WTC11 (cell line): ENCODE data around the gene FLOT2. TPM values are rescaled to one million over a fixed set of nuclear protein-coding genes. Genes with fewer than 3 reads are reported as not detected.

Experiments
- ATAC-seq: fragments of 200-7000 bp; cut with Tn5 transposase; 2 replicates; pipeline ENCODE4 v1.10.0; 2021; ENCODE audit warnings: mild to moderate bottlenecking, moderate library complexity
- CTCF ChIA-PET: fragments of 300-600 bp; sonication (Branson Sonifier 250); formaldehyde crosslinking; loops from one replicate; lab custom pipeline; 2021; ENCODE audit warnings: antibody characterized with exemption; lab: Charles Lee
- POLR2A ChIA-PET: fragments of 350-600 bp; sonication (Branson Sonifier 250); formaldehyde crosslinking; loops from one replicate; lab custom pipeline; 2021; ENCODE audit warnings: antibody characterized with exemption; lab: Charles Lee
- DNase-seq: peaks from one replicate; pipeline ENCODE4 v3.0.0; 2021; ENCODE audit warnings: low spot score
- H3K27ac Mint-ChIP-seq: 2 replicates; pipeline ENCODE4 v1.8.0; 2021; ENCODE audit warnings: mixed read lengths
- H3K27me3 Mint-ChIP-seq: 2 replicates; pipeline ENCODE4 v1.8.0; 2021; ENCODE audit warnings: low read depth, mild to moderate bottlenecking, moderate library complexity, mixed read lengths
- H3K36me3 Mint-ChIP-seq: 2 replicates; pipeline ENCODE4 v1.8.0; 2021; ENCODE audit warnings: mixed read lengths
- H3K4me1 Mint-ChIP-seq: 2 replicates; pipeline ENCODE4 v1.8.0; 2022; ENCODE audit warnings: mixed read lengths
- H3K4me3 Mint-ChIP-seq: 2 replicates; pipeline ENCODE4 v1.8.0; 2021; ENCODE audit warnings: mild to moderate bottlenecking, moderate library complexity, mixed read lengths
- H3K9me3 Mint-ChIP-seq: 2 replicates; pipeline ENCODE4 v1.8.0; 2021; ENCODE audit warnings: mixed read lengths
- AFF4 ChIP-seq: sonication (generic); formaldehyde crosslinking; IDR thresholded peaks from 2 replicates; pipeline ENCODE4 v1.8.1; 2023; ENCODE audit warnings: mild to moderate bottlenecking, missing genetic modification reagents, borderline replicate concordance
- AR ChIP-seq: fragments of 250-450 bp; sonication (Bioruptor Pico); IDR thresholded peaks from 2 replicates; pipeline ENCODE4 v1.9.0; 2021; ENCODE audit warnings: mild to moderate bottlenecking
- ATF1 ChIP-seq: sonication (generic); formaldehyde crosslinking; IDR thresholded peaks from 2 replicates; pipeline ENCODE4 v1.8.1; 2023; ENCODE audit warnings: mild to moderate bottlenecking, moderate library complexity, missing genetic modification reagents
- ATF6 ChIP-seq: sonication (generic); formaldehyde crosslinking; IDR thresholded peaks from 2 replicates; pipeline ENCODE4 v1.8.1; 2023; ENCODE audit warnings: mild to moderate bottlenecking, missing genetic modification reagents
- CREM ChIP-seq: sonication (generic); formaldehyde crosslinking; IDR thresholded peaks from 2 replicates; pipeline ENCODE4 v1.8.1; 2022; ENCODE audit warnings: mild to moderate bottlenecking, missing genetic modification reagents, moderate library complexity
- E2F4 ChIP-seq: sonication (generic); formaldehyde crosslinking; IDR thresholded peaks from 2 replicates; pipeline ENCODE4 v1.8.1; 2022; ENCODE audit warnings: low read depth, mild to moderate bottlenecking, moderate library complexity, missing genetic modification reagents, borderline replicate concordance
- ERG ChIP-seq: fragments of 250-450 bp; sonication (Bioruptor Pico); IDR thresholded peaks from 2 replicates; pipeline ENCODE4 v1.8.0; 2021; ENCODE audit warnings: mild to moderate bottlenecking
- FOXK1 ChIP-seq: sonication (generic); formaldehyde crosslinking; IDR thresholded peaks from 2 replicates; pipeline ENCODE4 v1.8.0; 2022; ENCODE audit warnings: mild to moderate bottlenecking, moderate library complexity, missing genetic modification reagents
- FOXP4 ChIP-seq: sonication (generic); formaldehyde crosslinking; IDR thresholded peaks from 2 replicates; pipeline ENCODE4 v1.8.0; 2022; ENCODE audit warnings: mild to moderate bottlenecking, missing genetic modification reagents
- GTF2I ChIP-seq: fragments of 250-450 bp; sonication (Bioruptor Pico); conservative IDR thresholded peaks from 2 replicates; pipeline ENCODE4 v1.4.0; 2021; ENCODE audit warnings: mild to moderate bottlenecking
- HMGA2 ChIP-seq: fragments of 250-450 bp; sonication (Bioruptor Pico); IDR thresholded peaks from 2 replicates; pipeline ENCODE4 v1.4.0; 2021; ENCODE audit warnings: mild to moderate bottlenecking, moderate library complexity
- MAX ChIP-seq: sonication (generic); formaldehyde crosslinking; IDR thresholded peaks from 2 replicates; pipeline ENCODE4 v1.8.0; 2022; ENCODE audit warnings: mild to moderate bottlenecking, missing genetic modification reagents
- MLX ChIP-seq: sonication (generic); formaldehyde crosslinking; IDR thresholded peaks from 2 replicates; pipeline ENCODE4 v1.8.1; 2023; ENCODE audit warnings: mild to moderate bottlenecking, missing genetic modification reagents, moderate library complexity
- OVOL2 ChIP-seq: fragments of 250-450 bp; sonication (Bioruptor Pico); IDR thresholded peaks from 2 replicates; pipeline ENCODE4 v1.9.0; 2021; ENCODE audit warnings: mild to moderate bottlenecking, borderline replicate concordance
- SP1 ChIP-seq: sonication (generic); formaldehyde crosslinking; conservative IDR thresholded peaks from 2 replicates; pipeline ENCODE4 v1.8.1; 2022; ENCODE audit warnings: missing genetic modification reagents
- TCF7 ChIP-seq: sonication (generic); formaldehyde crosslinking; IDR thresholded peaks from 2 replicates; pipeline ENCODE4 v1.8.0; 2022; ENCODE audit warnings: mild to moderate bottlenecking, low read depth, missing genetic modification reagents, moderate library complexity
- TEAD4 ChIP-seq: sonication (generic); formaldehyde crosslinking; IDR thresholded peaks from 2 replicates; pipeline ENCODE4 v1.8.0; 2022; ENCODE audit warnings: mild to moderate bottlenecking, missing genetic modification reagents
- ZNF121 ChIP-seq: sonication (generic); formaldehyde crosslinking; IDR thresholded peaks from 2 replicates; pipeline ENCODE4 v1.8.0; 2023; ENCODE audit warnings: missing genetic modification reagents
- ZNF263 ChIP-seq: sonication (generic); formaldehyde crosslinking; IDR thresholded peaks from 2 replicates; pipeline ENCODE4 v1.8.1; 2022; ENCODE audit warnings: low read depth, mild to moderate bottlenecking, moderate library complexity, missing genetic modification reagents
- ZNF317 ChIP-seq: sonication (generic); formaldehyde crosslinking; IDR thresholded peaks from 2 replicates; pipeline ENCODE4 v1.8.1; 2023; ENCODE audit warnings: low read depth, mild to moderate bottlenecking, moderate library complexity, missing genetic modification reagents, borderline replicate concordance
- ZSCAN18 ChIP-seq: fragments of 250-450 bp; sonication (Bioruptor Pico); IDR thresholded peaks from 2 replicates; pipeline ENCODE4 v2.1.2; 2022; ENCODE audit warnings: mild to moderate bottlenecking, moderate library complexity
- total RNA-seq: library from RNA; stranded (reverse); gene quantifications from 3 replicates; pipeline ENCODE4 v1.2.3, GENCODE V29; 2021

Gene FLOT2
- total RNA-seq, 1 experiment from 2014 or later = 139 TPM

- no peak for TF ChIP-seq ATF6 (CRISPR knock-in tag)
- no peak for TF ChIP-seq ATF1
- no peak for TF ChIP-seq HMGA2 (CRISPR knock-in tag)
- no peak for TF ChIP-seq ZNF317 (CRISPR knock-in tag)
Observed at GRCh38 chr17:28863953-28864352, 33.6 kb downstream of the FLOT2 start (continued).

GRCh38 chr17:28862561-28862960, 35.0 kb downstream of the FLOT2 start:
- DNase-seq = no peak
- no peaks in the 10 kb centered on the region for H3K9me3 Mint-ChIP-seq
- H3K36me3 Mint-ChIP-seq = peaks cover 24% of the 10 kb centered on the region
- peaks cover under 1% of the 10 kb centered on the region; the same call in 1 of the 2 replicates for H3K27me3 Mint-ChIP-seq
- CTCF ChIA-PET = interaction anchor here (1.3 to 7.0 kb wide), 5 partner anchors 14 to 135 kb away, joined by 3 to 41 read pairs (median 12); no protein-coding TSS in a partner anchor
- POLR2A ChIA-PET = interaction anchor here (2.2 kb wide), 1 partner anchor 136 kb away, joined by 12 read pairs; the partner anchor contains the start of gene TLCD1
- peaks cover 17% of the 10 kb centered on the region for H3K4me1 Mint-ChIP-seq
- TF ChIP-seq SP1 (CRISPR knock-in tag) = no peak
- TF ChIP-seq FOXK1 (CRISPR knock-in tag) = no peak
- no peak for TF ChIP-seq TCF7
- TF ChIP-seq ZNF121 (CRISPR knock-in tag) = no peak
- no peak for TF ChIP-seq MAX (CRISPR knock-in tag)
- no peak for TF ChIP-seq FOXP4 (CRISPR knock-in tag)
- TF ChIP-seq GTF2I (CRISPR knock-in tag) = no peak
- TF ChIP-seq AR (CRISPR knock-in tag) = no peak
- no peak for TF ChIP-seq ZSCAN18 (CRISPR knock-in tag)
- no peak for TF ChIP-seq E2F4 (CRISPR knock-in tag)
- no peak for TF ChIP-seq ERG (CRISPR knock-in tag)
- no peak for TF ChIP-seq AFF4
- TF ChIP-seq MLX (CRISPR knock-in tag) = no peak
- no peak for TF ChIP-seq TEAD4 (CRISPR knock-in tag)
- no peak for TF ChIP-seq OVOL2 (CRISPR knock-in tag)
- no peak for TF ChIP-seq CREM
- no peak for TF ChIP-seq ZNF263 (CRISPR knock-in tag)
- H3K4me3 Mint-ChIP-seq = no peak overlapping the region
- H3K27ac Mint-ChIP-seq = no peak overlapping the region
- no peak for ATAC-seq
